Chondrocyte (in vitro differentiated cells): Measurements from ENCODE around the gene TWIST2. TPM values are rescaled to one million over a fixed set of nuclear protein-coding genes. Genes with fewer than 3 reads are reported as not detected.

Experiments used
- DNase-seq: peaks from one replicate; pipeline ENCODE4 v3.0.0; 2021; ENCODE audit warnings: mixed read lengths, low spot score
- H3K27ac Mint-ChIP-seq: one replicate; pipeline ENCODE4 v1.8.0; 2021; ENCODE audit warnings: mild to moderate bottlenecking, moderate library complexity, mixed read lengths; ENCODE audit not compliant: unreplicated experiment
- H3K27me3 Mint-ChIP-seq: 2 replicates; pipeline ENCODE4 v1.8.0; 2021; ENCODE audit warnings: low read depth, mixed read lengths
- H3K36me3 Mint-ChIP-seq: 2 replicates; pipeline ENCODE4 v1.8.0; 2021; ENCODE audit warnings: low read depth, mixed read lengths
- H3K4me1 Mint-ChIP-seq: 2 replicates; pipeline ENCODE4 v1.8.0; 2021; ENCODE audit warnings: low read depth, mild to moderate bottlenecking, mixed read lengths
- H3K4me3 Mint-ChIP-seq: one replicate; pipeline ENCODE4 v1.8.0; 2021; ENCODE audit warnings: mild to moderate bottlenecking, moderate library complexity, mixed read lengths; ENCODE audit not compliant: unreplicated experiment
- H3K9me3 Mint-ChIP-seq: 2 replicates; pipeline ENCODE4 v1.8.0; 2021; ENCODE audit warnings: low read depth, mixed read lengths
- total RNA-seq: library from RNA; stranded (reverse); gene quantifications from 3 replicates; pipeline ENCODE4 v1.2.1, GENCODE V29; 2021
- TF ChIP-seq, protein P1 (sequence below): fragments of 200-600 bp; sonication (generic); IDR thresholded peaks from 2 replicates; pipeline ENCODE4 v1.5.0; 2021; ENCODE audit warnings: antibody characterized with exemption, mild to moderate bottlenecking, moderate library complexity

The TWIST2 gene
- total RNA-seq, 1 donor from 2014 or later, result 2.4 TPM

DNA sequence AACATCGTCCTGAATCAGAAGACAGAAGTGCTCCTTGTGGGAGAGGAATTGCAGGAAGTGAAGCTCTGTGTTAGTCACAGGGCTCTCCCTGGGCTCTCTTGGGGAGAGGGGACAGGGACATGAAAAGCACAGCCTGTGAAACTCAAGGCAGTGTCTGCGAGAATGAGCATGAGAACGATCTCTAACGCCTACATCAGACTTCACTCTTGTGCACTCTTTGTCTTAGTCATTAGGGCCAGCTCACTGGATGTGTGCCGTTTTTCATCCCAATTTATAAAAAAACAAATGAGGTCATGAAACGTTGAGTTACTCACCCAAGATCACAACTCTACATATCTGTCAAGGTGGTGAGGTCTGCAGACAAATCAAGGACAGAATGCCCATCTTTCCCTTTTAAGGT is 27.0 kb upstream of the TWIST2 start:
- no peak overlapping the region for H3K4me3 Mint-ChIP-seq
- TF ChIP-seq, protein P1, sequence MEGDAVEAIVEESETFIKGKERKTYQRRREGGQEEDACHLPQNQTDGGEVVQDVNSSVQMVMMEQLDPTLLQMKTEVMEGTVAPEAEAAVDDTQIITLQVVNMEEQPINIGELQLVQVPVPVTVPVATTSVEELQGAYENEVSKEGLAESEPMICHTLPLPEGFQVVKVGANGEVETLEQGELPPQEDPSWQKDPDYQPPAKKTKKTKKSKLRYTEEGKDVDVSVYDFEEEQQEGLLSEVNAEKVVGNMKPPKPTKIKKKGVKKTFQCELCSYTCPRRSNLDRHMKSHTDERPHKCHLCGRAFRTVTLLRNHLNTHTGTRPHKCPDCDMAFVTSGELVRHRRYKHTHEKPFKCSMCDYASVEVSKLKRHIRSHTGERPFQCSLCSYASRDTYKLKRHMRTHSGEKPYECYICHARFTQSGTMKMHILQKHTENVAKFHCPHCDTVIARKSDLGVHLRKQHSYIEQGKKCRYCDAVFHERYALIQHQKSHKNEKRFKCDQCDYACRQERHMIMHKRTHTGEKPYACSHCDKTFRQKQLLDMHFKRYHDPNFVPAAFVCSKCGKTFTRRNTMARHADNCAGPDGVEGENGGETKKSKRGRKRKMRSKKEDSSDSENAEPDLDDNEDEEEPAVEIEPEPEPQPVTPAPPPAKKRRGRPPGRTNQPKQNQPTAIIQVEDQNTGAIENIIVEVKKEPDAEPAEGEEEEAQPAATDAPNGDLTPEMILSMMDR, result no peak
- DNase-seq, result no peak
- peaks cover 18% of the 10 kb centered on the region for H3K9me3 Mint-ChIP-seq
- H3K4me1 Mint-ChIP-seq, result no peaks in the 10 kb centered on the region
- H3K27me3 Mint-ChIP-seq, result peaks cover 40% of the 10 kb centered on the region
- H3K36me3 Mint-ChIP-seq, result peaks cover 2% of the 10 kb centered on the region
- no peak overlapping the region for H3K27ac Mint-ChIP-seq

DNA sequence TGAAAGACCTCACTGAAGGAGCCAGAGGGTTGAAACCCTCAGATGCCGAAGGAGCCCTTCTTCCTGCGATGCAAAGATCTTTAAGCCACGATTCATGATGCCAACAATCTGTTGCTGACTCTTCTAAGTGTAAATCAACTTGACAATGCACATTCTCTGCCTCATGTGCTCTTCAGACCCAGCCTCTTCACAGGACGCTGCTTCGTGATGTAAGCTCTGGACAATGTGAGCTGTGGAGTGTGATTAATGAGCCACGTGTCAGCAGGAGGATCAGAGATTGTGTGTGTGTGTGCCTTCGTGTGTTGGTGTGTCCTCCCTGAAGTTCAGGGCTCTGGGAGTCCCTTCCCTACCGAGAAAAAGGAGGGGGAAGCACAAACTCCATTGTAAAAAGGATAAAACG is 26.5 kb upstream of the TWIST2 start:
- H3K4me1 Mint-ChIP-seq, result no peaks in the 10 kb centered on the region
- TF ChIP-seq, protein P1, result no peak
- H3K27me3 Mint-ChIP-seq, result peaks cover 42% of the 10 kb centered on the region
- peaks cover 2% of the 10 kb centered on the region for H3K36me3 Mint-ChIP-seq
- no peak for DNase-seq
- H3K9me3 Mint-ChIP-seq, result peaks cover 20% of the 10 kb centered on the region
- no peak overlapping the region for H3K27ac Mint-ChIP-seq
- no peak overlapping the region for H3K4me3 Mint-ChIP-seq

DNA sequence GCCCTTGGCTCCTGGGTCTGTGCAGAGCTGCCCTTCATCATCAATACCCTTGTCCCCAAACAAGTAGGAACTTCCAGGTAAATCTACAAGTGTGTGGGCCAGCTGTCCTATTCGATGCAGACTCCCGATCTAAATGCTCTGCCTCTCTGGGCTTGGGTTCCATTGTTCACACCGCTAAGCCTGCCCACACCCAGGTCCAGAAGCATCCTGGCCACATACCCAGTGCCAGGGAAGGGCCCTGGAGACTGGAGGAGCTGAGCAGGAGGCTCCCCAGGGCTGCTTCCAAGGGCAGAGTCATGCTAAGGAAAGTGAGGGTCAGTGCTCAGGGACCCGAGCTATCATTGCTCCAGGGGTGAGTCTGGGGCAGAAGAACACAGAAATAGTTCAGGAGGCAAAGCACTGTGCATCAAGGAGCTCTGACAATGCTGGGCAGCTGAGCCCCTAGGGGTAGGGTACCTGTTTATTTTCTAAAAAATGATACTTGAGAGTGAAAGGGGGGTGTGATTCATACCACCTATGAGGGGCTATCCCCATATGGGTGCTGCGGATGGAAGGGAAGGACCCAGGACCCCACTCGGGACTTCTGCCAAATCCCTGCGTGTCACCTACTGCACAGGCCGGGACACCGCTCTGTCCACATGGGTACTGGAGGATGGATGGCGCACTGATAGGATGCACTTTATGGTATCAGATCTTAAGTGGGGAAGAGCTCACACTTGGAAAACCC is 25.8 kb upstream of the TWIST2 start:
- H3K4me1 Mint-ChIP-seq, result no peaks in the 10 kb centered on the region
- TF ChIP-seq, protein P1, result no peak
- no peak for DNase-seq
- peaks cover 2% of the 10 kb centered on the region for H3K36me3 Mint-ChIP-seq
- peaks cover 40% of the 10 kb centered on the region for H3K27me3 Mint-ChIP-seq
- H3K4me3 Mint-ChIP-seq, result no peak overlapping the region
- H3K27ac Mint-ChIP-seq, result no peak overlapping the region
- peaks cover 21% of the 10 kb centered on the region for H3K9me3 Mint-ChIP-seq

DNA sequence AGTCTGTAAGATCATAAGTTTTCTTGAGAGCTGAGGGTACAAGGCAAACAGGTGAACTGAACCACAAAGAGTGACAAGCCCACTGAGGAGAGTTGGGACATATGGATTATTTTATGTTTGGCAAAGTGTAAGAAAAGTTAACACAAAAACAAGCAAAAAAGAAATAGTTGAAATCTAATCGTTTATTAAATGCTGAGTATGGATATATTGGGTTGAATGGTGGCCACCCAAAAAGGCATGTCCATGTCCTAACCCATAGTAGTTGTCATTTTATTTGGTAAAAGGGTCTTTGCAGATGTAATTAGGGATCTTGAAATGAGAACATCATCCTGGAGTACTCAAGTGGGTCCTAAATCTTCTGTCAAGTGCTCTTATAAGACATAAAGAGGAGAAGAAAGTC is 24.9 kb upstream of the TWIST2 start:
- TF ChIP-seq, protein P1, result no peak
- no peak overlapping the region for H3K27ac Mint-ChIP-seq
- peaks cover 39% of the 10 kb centered on the region for H3K27me3 Mint-ChIP-seq
- H3K36me3 Mint-ChIP-seq, result peaks cover 2% of the 10 kb centered on the region
- no peak for DNase-seq
- no peaks in the 10 kb centered on the region for H3K4me1 Mint-ChIP-seq
- no peak overlapping the region for H3K4me3 Mint-ChIP-seq
- H3K9me3 Mint-ChIP-seq, result peaks cover 28% of the 10 kb centered on the region

DNA sequence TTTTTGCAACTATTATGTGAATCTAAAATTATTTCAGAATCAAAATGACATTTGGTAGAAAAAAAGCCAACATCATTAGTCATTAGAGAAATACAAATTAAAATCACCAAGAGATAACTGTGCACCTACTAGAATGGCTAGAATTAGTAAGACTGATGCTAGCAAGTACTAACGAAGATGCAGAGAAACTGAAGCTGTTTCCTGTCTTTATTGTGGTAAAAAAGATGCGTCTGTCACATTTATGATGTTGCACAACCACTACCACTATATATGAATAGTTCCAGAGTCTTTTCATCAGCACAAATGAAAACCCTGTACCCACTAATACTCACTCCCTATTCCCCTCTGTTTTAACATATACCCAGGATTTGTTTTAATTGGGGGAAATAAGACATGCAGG is 16.7 kb upstream of the TWIST2 start:
- Mint-ChIP-seq H3K36me3 (peaks cover 1% of the 10 kb centered on the region), H3K4me3 (no peak overlapping the region), H3K27ac (no peak overlapping the region), H3K27me3 (peaks cover 65% of the 10 kb centered on the region), H3K4me1 (no peaks in the 10 kb centered on the region), H3K9me3 (peaks cover 13% of the 10 kb centered on the region)
- TF ChIP-seq, protein P1, result no peak
- no peak for DNase-seq
